ENCODE results near the gene THSD7B.
"Not testable (repeated sequence)": the region's sequence is repeated elsewhere in the genome, so short reads cannot be mapped to it uniquely, and the experiment has no call there.

The THSD7B gene

DNA sequence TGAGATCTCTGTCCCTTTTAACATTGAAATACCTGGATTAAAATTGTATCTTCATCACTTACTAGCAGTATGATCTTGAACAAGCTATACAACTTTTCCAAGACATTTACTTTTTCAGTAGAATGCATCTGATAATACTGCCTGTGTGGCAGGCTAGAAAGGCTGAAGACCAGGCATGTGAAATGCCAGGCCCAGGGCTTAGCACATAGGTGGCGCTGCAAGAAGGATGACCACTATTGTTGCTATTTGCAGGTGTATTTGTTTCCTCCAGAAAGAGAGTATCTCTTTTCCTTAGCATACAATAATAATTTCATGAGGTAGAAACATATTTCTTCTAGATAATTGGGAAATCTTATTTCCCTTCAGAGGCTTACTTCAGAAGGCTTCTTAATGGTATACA lies 331.3 kb downstream of the THSD7B start:
- H3K27me3 Mint-ChIP-seq: no peaks in the 10 kb centered on the region
- no peak for DNase-seq (ENCODE audit: low spot score in 2 of 2)
- no peak overlapping the region for H3K27ac Mint-ChIP-seq (ENCODE audit: low read depth)
- H3K4me3 Mint-ChIP-seq: no peak overlapping the region
- no peak for ATAC-seq (replicated peaks; ENCODE audit: extremely low read depth, poor library complexity, severe bottlenecking)
- H3K4me1 Mint-ChIP-seq: no peaks in the 10 kb centered on the region
- H3K9me3 Mint-ChIP-seq: no peaks in the 10 kb centered on the region
- no peaks in the 10 kb centered on the region for H3K36me3 Mint-ChIP-seq (ENCODE audit: insufficient read depth)

DNA sequence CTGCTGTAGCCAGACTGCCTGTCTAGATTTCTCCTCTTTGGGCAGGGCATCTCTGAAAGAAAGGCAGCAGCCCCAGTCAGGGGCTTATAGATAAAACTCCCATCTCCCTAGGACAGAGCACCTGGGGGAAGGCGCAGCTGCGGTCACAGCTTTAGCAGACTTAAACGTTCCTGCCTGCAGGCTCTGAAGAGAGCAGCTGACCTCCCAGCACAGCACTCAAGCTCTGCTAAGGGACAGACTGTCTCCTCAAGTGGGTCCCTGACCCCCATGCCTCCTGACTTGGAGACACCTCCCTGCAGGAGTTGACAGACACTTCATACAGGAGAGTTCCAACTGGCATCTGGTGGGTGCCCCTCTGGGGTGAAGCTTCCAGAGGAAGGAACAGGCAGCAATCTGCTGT lies 336.5 kb downstream of the THSD7B start:
- H3K4me3 Mint-ChIP-seq; H3K27ac Mint-ChIP-seq (ENCODE audit: low read depth); H3K36me3 Mint-ChIP-seq (ENCODE audit: insufficient read depth); H3K4me1 Mint-ChIP-seq; DNase-seq (ENCODE audit: low spot score in 2 of 2); ATAC-seq (replicated peaks; ENCODE audit: extremely low read depth, poor library complexity, severe bottlenecking); H3K27me3 Mint-ChIP-seq: not testable (repeated sequence)
- H3K9me3 Mint-ChIP-seq: peaks cover 13% of the 10 kb centered on the region

- Mint-ChIP-seq H3K36me3 (ENCODE audit: insufficient read depth) (no peaks in the 10 kb centered on the region), H3K27ac (ENCODE audit: low read depth) (no peak overlapping the region), H3K27me3 (no peaks in the 10 kb centered on the region), H3K4me3 (no peak overlapping the region), H3K4me1 (no peaks in the 10 kb centered on the region), H3K9me3 (peaks cover 13% of the 10 kb centered on the region)
- ATAC-seq (replicated peaks; ENCODE audit: extremely low read depth, poor library complexity, severe bottlenecking) (no peak), DNase-seq (ENCODE audit: low spot score in 2 of 2) (no peak)
Observed at GRCh38 chr2:137107904-137108303, 342.6 kb downstream of the THSD7B start.

DNA sequence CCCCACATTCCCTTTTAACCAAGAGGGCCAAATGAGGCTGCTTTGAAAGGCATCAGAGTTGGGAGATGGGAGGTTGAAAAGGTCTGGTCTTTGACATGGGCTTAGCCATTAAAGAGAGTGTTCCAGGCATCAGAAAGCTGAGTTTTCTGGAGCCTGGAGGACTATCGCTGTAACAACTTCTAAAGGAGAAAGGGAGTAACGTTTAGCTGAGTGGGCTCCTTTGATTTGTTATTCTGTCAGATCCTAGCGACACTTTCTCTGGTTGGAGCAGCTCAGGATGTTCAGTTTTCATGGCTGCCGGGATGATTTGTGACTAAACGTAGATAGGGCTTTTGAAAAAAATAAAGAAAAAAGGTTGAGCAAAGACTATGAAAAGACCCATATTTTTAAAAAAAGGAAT lies 346.6 kb downstream of the THSD7B start:
- Mint-ChIP-seq H3K27ac (ENCODE audit: low read depth) (no peak overlapping the region), H3K4me1 (no peaks in the 10 kb centered on the region), H3K27me3 (no peaks in the 10 kb centered on the region), H3K36me3 (ENCODE audit: insufficient read depth) (no peaks in the 10 kb centered on the region), H3K9me3 (peaks cover 12% of the 10 kb centered on the region), H3K4me3 (no peak overlapping the region)
- ATAC-seq (replicated peaks; ENCODE audit: extremely low read depth, poor library complexity, severe bottlenecking) (no peak), DNase-seq (ENCODE audit: low spot score in 2 of 2) (no peak)

GRCh38 chr2:137115081-137115794 lies 349.9 kb downstream of the THSD7B start:
- no peaks in the 10 kb centered on the region for H3K4me1 Mint-ChIP-seq
- H3K4me3 Mint-ChIP-seq: no peak overlapping the region
- H3K36me3 Mint-ChIP-seq (ENCODE audit: insufficient read depth): no peaks in the 10 kb centered on the region
- H3K27me3 Mint-ChIP-seq: no peaks in the 10 kb centered on the region
- no peak for ATAC-seq (replicated peaks; ENCODE audit: extremely low read depth, poor library complexity, severe bottlenecking)
- peaks cover 6% of the 10 kb centered on the region for H3K9me3 Mint-ChIP-seq
- H3K27ac Mint-ChIP-seq (ENCODE audit: low read depth): no peak overlapping the region
- no peak for DNase-seq (ENCODE audit: low spot score in 2 of 2)

- Mint-ChIP-seq H3K4me1 (no peaks in the 10 kb centered on the region), H3K4me3 (no peak overlapping the region), H3K9me3 (peaks cover 5% of the 10 kb centered on the region), H3K36me3 (ENCODE audit: insufficient read depth) (no peaks in the 10 kb centered on the region), H3K27ac (ENCODE audit: low read depth) (no peak overlapping the region), H3K27me3 (no peaks in the 10 kb centered on the region)
- DNase-seq (ENCODE audit: low spot score in 2 of 2): no peak
- ATAC-seq (replicated peaks; ENCODE audit: extremely low read depth, poor library complexity, severe bottlenecking): no peak
Observed at GRCh38 chr2:137115795-137116089, 350.4 kb downstream of the THSD7B start.

GRCh38 chr2:137117385-137117784 lies 352.0 kb downstream of the THSD7B start:
- H3K36me3 Mint-ChIP-seq (ENCODE audit: insufficient read depth): no peaks in the 10 kb centered on the region
- H3K9me3 Mint-ChIP-seq: peaks cover 5% of the 10 kb centered on the region
- no peak for DNase-seq (ENCODE audit: low spot score in 2 of 2)
- H3K27ac Mint-ChIP-seq (ENCODE audit: low read depth): no peak overlapping the region
- H3K4me3 Mint-ChIP-seq: no peak overlapping the region
- no peaks in the 10 kb centered on the region for H3K27me3 Mint-ChIP-seq
- no peaks in the 10 kb centered on the region for H3K4me1 Mint-ChIP-seq
- no peak for ATAC-seq (replicated peaks; ENCODE audit: extremely low read depth, poor library complexity, severe bottlenecking)

GRCh38 chr2:137118140-137118539 lies 352.8 kb downstream of the THSD7B start:
- no peaks in the 10 kb centered on the region for H3K27me3 Mint-ChIP-seq
- H3K36me3 Mint-ChIP-seq (ENCODE audit: insufficient read depth): no peaks in the 10 kb centered on the region
- no peak overlapping the region for H3K4me3 Mint-ChIP-seq
- DNase-seq (ENCODE audit: low spot score in 2 of 2) (no peak), ATAC-seq (replicated peaks; ENCODE audit: extremely low read depth, poor library complexity, severe bottlenecking) (no peak)
- H3K4me1 Mint-ChIP-seq: no peaks in the 10 kb centered on the region
- H3K27ac Mint-ChIP-seq (ENCODE audit: low read depth): no peak overlapping the region
- H3K9me3 Mint-ChIP-seq: peaks cover 5% of the 10 kb centered on the region

DNA sequence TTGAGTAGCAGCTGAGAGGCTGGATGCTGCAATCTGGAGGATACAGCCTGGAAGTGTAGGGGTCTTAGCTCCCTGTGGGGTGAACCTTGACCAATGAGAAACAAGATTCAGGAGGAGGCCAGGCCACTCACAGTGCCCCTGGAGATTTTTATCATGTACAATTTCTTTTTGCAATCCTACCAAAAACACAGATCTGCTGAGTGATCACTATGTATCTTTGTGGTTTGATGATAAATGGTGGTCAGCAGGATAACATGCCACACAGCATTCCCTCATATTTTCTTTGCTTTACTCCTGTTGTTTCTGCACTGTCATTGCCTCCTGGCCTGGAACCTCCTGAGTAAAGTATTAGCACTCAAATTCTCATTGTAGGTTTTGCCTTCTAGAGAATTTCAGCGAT lies 357.9 kb downstream of the THSD7B start:
- ATAC-seq (replicated peaks; ENCODE audit: extremely low read depth, poor library complexity, severe bottlenecking) (no peak), DNase-seq (ENCODE audit: low spot score in 2 of 2) (no peak)
- H3K9me3 Mint-ChIP-seq: peaks cover 9% of the 10 kb centered on the region
- no peaks in the 10 kb centered on the region for H3K4me1 Mint-ChIP-seq
- no peak overlapping the region for H3K4me3 Mint-ChIP-seq
- H3K27ac Mint-ChIP-seq (ENCODE audit: low read depth): no peak overlapping the region
- H3K27me3 Mint-ChIP-seq: no peaks in the 10 kb centered on the region
- H3K36me3 Mint-ChIP-seq (ENCODE audit: insufficient read depth): no peaks in the 10 kb centered on the region

- no peaks in the 10 kb centered on the region for H3K4me1 Mint-ChIP-seq
- H3K36me3 Mint-ChIP-seq (ENCODE audit: insufficient read depth): no peaks in the 10 kb centered on the region
- peaks cover 17% of the 10 kb centered on the region for H3K9me3 Mint-ChIP-seq
- ATAC-seq (replicated peaks; ENCODE audit: extremely low read depth, poor library complexity, severe bottlenecking) (no peak), DNase-seq (ENCODE audit: low spot score in 2 of 2) (no peak)
- no peaks in the 10 kb centered on the region for H3K27me3 Mint-ChIP-seq
- no peak overlapping the region for H3K4me3 Mint-ChIP-seq
- H3K27ac Mint-ChIP-seq (ENCODE audit: low read depth): no peak overlapping the region
Observed at GRCh38 chr2:137133225-137133624, 367.9 kb downstream of the THSD7B start.

DNA sequence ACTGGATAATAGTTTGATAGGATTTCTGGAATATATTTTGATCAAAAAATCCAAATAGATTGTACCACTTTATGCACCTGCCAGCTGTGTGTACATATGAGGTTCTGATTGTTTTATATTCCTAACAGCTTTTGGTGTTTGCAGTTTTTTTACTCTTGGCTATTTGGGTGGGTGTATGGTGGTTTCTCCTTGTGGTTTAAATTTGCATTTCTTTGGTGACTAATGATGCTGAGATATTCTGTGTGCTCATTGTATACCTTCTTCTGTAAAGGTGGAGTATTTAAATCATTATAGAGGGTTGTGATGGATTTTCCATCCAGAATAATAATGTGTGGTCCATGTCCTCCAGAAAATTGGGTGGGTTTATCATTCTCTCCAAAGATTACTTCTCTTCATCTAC lies 372.9 kb downstream of the THSD7B start:
- DNase-seq (ENCODE audit: low spot score in 2 of 2) (no peak), ATAC-seq (replicated peaks; ENCODE audit: extremely low read depth, poor library complexity, severe bottlenecking) (no peak)
- no peaks in the 10 kb centered on the region for H3K27me3 Mint-ChIP-seq
- H3K36me3 Mint-ChIP-seq (ENCODE audit: insufficient read depth): no peaks in the 10 kb centered on the region
- H3K4me3 Mint-ChIP-seq: no peak overlapping the region
- H3K27ac Mint-ChIP-seq (ENCODE audit: low read depth): no peak overlapping the region
- peaks cover 17% of the 10 kb centered on the region for H3K9me3 Mint-ChIP-seq
- H3K4me1 Mint-ChIP-seq: no peaks in the 10 kb centered on the region

DNA sequence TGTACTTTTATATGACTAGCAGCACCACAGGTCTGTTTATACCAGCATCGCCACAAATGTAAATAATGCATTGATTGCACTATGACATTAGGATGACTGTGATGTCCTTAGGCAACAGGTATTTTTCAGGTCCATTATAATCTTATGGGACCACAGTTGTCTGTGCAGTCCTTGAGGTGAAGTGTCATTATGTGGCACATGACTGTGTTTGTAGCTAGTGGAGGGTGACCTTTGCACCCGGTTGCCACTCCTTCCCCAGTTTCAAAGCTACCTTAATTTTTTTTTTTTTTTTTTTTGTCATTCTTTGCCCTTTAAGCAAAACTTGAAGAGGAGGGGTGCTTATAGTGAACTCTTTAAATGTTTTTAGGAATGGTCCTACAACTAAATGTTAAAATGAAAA lies 386.4 kb downstream of the THSD7B start:
- no peaks in the 10 kb centered on the region for H3K4me1 Mint-ChIP-seq
- H3K27ac Mint-ChIP-seq (ENCODE audit: low read depth): no peak overlapping the region
- no peak for DNase-seq (ENCODE audit: low spot score in 2 of 2)
- H3K9me3 Mint-ChIP-seq: no peaks in the 10 kb centered on the region
- no peaks in the 10 kb centered on the region for H3K36me3 Mint-ChIP-seq (ENCODE audit: insufficient read depth)
- no peak overlapping the region for H3K4me3 Mint-ChIP-seq
- no peak for ATAC-seq (replicated peaks; ENCODE audit: extremely low read depth, poor library complexity, severe bottlenecking)
- no peaks in the 10 kb centered on the region for H3K27me3 Mint-ChIP-seq

- DNase-seq (ENCODE audit: low spot score in 2 of 2): no peak
- no peak for ATAC-seq (replicated peaks; ENCODE audit: extremely low read depth, poor library complexity, severe bottlenecking)
- H3K4me3 Mint-ChIP-seq: no peak overlapping the region
- H3K4me1 Mint-ChIP-seq: no peaks in the 10 kb centered on the region
- no peak overlapping the region for H3K27ac Mint-ChIP-seq (ENCODE audit: low read depth)
- no peaks in the 10 kb centered on the region for H3K27me3 Mint-ChIP-seq
- no peaks in the 10 kb centered on the region for H3K9me3 Mint-ChIP-seq
- H3K36me3 Mint-ChIP-seq (ENCODE audit: insufficient read depth): no peaks in the 10 kb centered on the region
Observed at GRCh38 chr2:137154946-137155345, 389.6 kb downstream of the THSD7B start.

Data from central memory CD8-positive, alpha-beta T cell (primary cell).